GM18526 (cell line): ENCODE results near the gene TBL1X.

ENCODE experiments used
- POLR2A ChIP-seq: IDR thresholded peaks from 3 replicates; pipeline ENCODE4 v1.6.1; 2011; ENCODE audit not compliant: insufficient read length; ENCODE audit errors: extremely low read depth

TBL1X gene

GRCh38 chrX:9476810-9477575 is 12.1 kb downstream of the TBL1X start:
- TF ChIP-seq POLR2A: no peak

GRCh38 chrX:9482408-9482807 is 17.6 kb downstream of the TBL1X start:
- no peak for TF ChIP-seq POLR2A

- no peak for TF ChIP-seq POLR2A
These were observed 18.0 kb downstream of the TBL1X start for GRCh38 chrX:9482837-9483236.

GRCh38 chrX:9483376-9483775 is 18.5 kb downstream of the TBL1X start:
- no peak for TF ChIP-seq POLR2A

GRCh38 chrX:9486786-9487387 is 22.0 kb downstream of the TBL1X start:
- no peak for TF ChIP-seq POLR2A

- TF ChIP-seq POLR2A: no peak
These were observed 23.7 kb downstream of the TBL1X start for GRCh38 chrX:9488586-9488985.

GRCh38 chrX:9489234-9489633 is 24.4 kb downstream of the TBL1X start:
- no peak for TF ChIP-seq POLR2A

- no peak for TF ChIP-seq POLR2A
These were observed 28.0 kb downstream of the TBL1X start for GRCh38 chrX:9492901-9493300.

- TF ChIP-seq POLR2A: no peak
These were observed 29.1 kb downstream of the TBL1X start for GRCh38 chrX:9493936-9494335.

- TF ChIP-seq POLR2A: no peak
These were observed 29.9 kb downstream of the TBL1X start for GRCh38 chrX:9494771-9495170.

GRCh38 chrX:9495496-9495895 is 30.6 kb downstream of the TBL1X start:
- no peak for TF ChIP-seq POLR2A

GRCh38 chrX:9498236-9498635 is 33.4 kb downstream of the TBL1X start:
- TF ChIP-seq POLR2A: no peak

- no peak for TF ChIP-seq POLR2A
These were observed 35.7 kb downstream of the TBL1X start for GRCh38 chrX:9500584-9500983.

GRCh38 chrX:9501362-9501761 is 36.5 kb downstream of the TBL1X start:
- TF ChIP-seq POLR2A: no peak

GRCh38 chrX:9503261-9503660 is 38.4 kb downstream of the TBL1X start:
- no peak for TF ChIP-seq POLR2A

GRCh38 chrX:9510366-9510765 is 45.5 kb downstream of the TBL1X start:
- TF ChIP-seq POLR2A: no peak

GRCh38 chrX:9510980-9511379 is 46.1 kb downstream of the TBL1X start:
- no peak for TF ChIP-seq POLR2A
